PFSK-1 (cell line): ENCODE measurements around the gene DPM1.

ENCODE experiments used
- FOXP2 ChIP-seq: optimal IDR thresholded peaks from 2 replicates; pipeline ENCODE3; 2011; ENCODE audit warnings: borderline replicate concordance, control low read depth, inconsistent platforms; ENCODE audit not compliant: insufficient read depth; ENCODE audit errors: extremely low read length, extremely low read depth
- POLR2AphosphoS5 ChIP-seq: IDR thresholded peaks from 2 replicates; pipeline ENCODE4 v1.6.1; 2012; ENCODE audit warnings: low read depth, mild to moderate bottlenecking, control low read depth, low read length, moderate library complexity
- REST ChIP-seq, 2 experiments: IDR thresholded peaks; 2 replicates each; pipeline versions ENCODE4 v1.6.1 to v1.8.0; 2011 to 2012; ENCODE audit warnings: low read depth in 2 of 2, low read length in 2 of 2, control low read depth in 1 of 2, inconsistent platforms in 1 of 2, mild to moderate bottlenecking in 1 of 2, moderate library complexity in 1 of 2; ENCODE audit not compliant: insufficient read depth in 1 of 2
- SIN3A ChIP-seq: IDR thresholded peaks from 2 replicates; pipeline ENCODE4 v1.6.1; 2012; ENCODE audit warnings: mild to moderate bottlenecking, low read length, moderate library complexity, borderline replicate concordance; ENCODE audit not compliant: insufficient read depth
- TAF1 ChIP-seq: IDR thresholded peaks from 2 replicates; pipeline ENCODE4 v1.6.1; 2012; ENCODE audit warnings: low read length, control low read depth, borderline replicate concordance; ENCODE audit not compliant: insufficient read depth

The DPM1 gene

GRCh38 chr20:50920997-50921396 is 37.3 kb downstream of the DPM1 start:
- no peak for TF ChIP-seq SIN3A
- TF ChIP-seq REST (IDR thresholded peaks at IDR 0.05; ENCODE audit: insufficient read depth in 1 of 2, low read depth in 2 of 2, low read length in 2 of 2), result no peak
- TF ChIP-seq POLR2AphosphoS5, result no peak
- no peak for TF ChIP-seq TAF1
- no peak for TF ChIP-seq FOXP2

- TF ChIP-seq POLR2AphosphoS5 (no peak), FOXP2 (no peak), TAF1 (no peak), REST (IDR thresholded peaks at IDR 0.05; ENCODE audit: insufficient read depth in 1 of 2, low read depth in 2 of 2, low read length in 2 of 2) (no peak), SIN3A (no peak)
These were observed 38.8 kb downstream of the DPM1 start for GRCh38 chr20:50919567-50919966.

DNA sequence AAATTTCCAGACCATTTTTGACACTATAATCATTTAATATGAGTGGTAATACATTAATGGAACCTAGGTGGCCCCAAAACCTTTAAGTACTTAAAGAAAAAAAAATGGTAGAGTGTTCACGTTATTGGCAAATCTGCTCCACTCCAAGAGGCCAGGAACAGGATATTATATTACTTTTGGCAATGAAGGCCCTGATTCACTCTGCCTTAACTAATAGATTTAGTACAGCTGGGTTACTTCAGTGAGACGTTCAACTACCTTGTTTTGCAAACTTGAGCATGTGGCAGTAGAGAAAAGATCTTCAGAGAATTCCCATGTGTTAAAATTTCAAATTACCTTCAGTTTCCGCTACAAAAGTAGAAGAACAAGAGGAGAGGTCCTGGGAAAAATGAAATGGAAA is 39.9 kb downstream of the DPM1 start:
- TF ChIP-seq FOXP2 (no peak), SIN3A (no peak), POLR2AphosphoS5 (no peak), REST (IDR thresholded peaks at IDR 0.05; ENCODE audit: insufficient read depth in 1 of 2, low read depth in 2 of 2, low read length in 2 of 2) (no peak), TAF1 (no peak)

DNA sequence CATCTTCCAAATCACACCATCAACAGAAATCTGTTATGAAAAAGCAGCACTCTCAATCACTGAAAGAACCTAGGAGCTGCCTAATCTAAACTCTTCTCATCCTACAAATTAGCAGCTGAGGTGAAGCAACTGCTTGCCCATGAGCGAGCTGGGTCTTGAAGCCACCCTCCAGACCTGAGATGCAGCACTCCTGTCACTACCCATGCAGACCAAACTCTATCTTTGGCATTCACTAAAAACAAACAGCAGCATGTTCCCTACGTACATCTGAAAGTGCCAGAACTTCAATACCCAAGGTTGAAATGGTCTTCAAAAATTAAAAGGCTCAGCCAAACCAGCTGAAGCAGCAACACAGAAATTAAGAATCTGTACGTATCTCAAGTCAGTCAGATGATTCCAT is 41.4 kb downstream of the DPM1 start:
- no peak for TF ChIP-seq FOXP2
- no peak for TF ChIP-seq SIN3A
- TF ChIP-seq POLR2AphosphoS5, result no peak
- no peak for TF ChIP-seq REST (IDR thresholded peaks at IDR 0.05; ENCODE audit: insufficient read depth in 1 of 2, low read depth in 2 of 2, low read length in 2 of 2)
- no peak for TF ChIP-seq TAF1

GRCh38 chr20:50916257-50916656 is 42.1 kb downstream of the DPM1 start:
- TF ChIP-seq REST (IDR thresholded peaks at IDR 0.05; ENCODE audit: insufficient read depth in 1 of 2, low read depth in 2 of 2, low read length in 2 of 2) (no peak), TAF1 (no peak), SIN3A (no peak), POLR2AphosphoS5 (no peak), FOXP2 (no peak)
